Activated gamma-delta T cell treated with Interleukin-2 at 50 U/mL for 16 hours (primary cell): Measurements from ENCODE around the gene OR10H3.
"Not testable (repeated sequence)": the region's sequence is repeated elsewhere in the genome, so short reads cannot be mapped to it uniquely, and the experiment has no call there.

Source experiments
- DNase-seq: peaks from one replicate; pipeline ENCODE4 v3.0.0-alpha.2; 2020

The OR10H3 gene

GRCh38 chr19:15737722-15738121 lies at the start of gene OR10H3:
TSS of gene OR10H3 (plus strand) at chr19:15737985. CDS start at chr19:15741393, 3,408 bp downstream.
- no peak for DNase-seq

- no peak for DNase-seq
Observed at GRCh38 chr19:15696654-15697194, 41.1 kb upstream of the OR10H3 start.

GRCh38 chr19:15701757-15702533 lies 35.8 kb upstream of the OR10H3 start:
- DNase-seq = no peak

GRCh38 chr19:15702534-15702930 lies 35.3 kb upstream of the OR10H3 start:
- DNase-seq = peak; percentile 27

- no peak for DNase-seq
Observed at GRCh38 chr19:15714638-15715037, 23.1 kb upstream of the OR10H3 start.

- DNase-seq = no peak
Observed at GRCh38 chr19:15715642-15716041, 22.1 kb upstream of the OR10H3 start.

GRCh38 chr19:15717809-15718208 lies 20.0 kb upstream of the OR10H3 start:
- DNase-seq = no peak

GRCh38 chr19:15721268-15721667 lies 16.5 kb upstream of the OR10H3 start:
- DNase-seq = no peak

GRCh38 chr19:15722956-15723355 lies 14.8 kb upstream of the OR10H3 start:
- DNase-seq = no peak

GRCh38 chr19:15727724-15728123 lies 10.1 kb upstream of the OR10H3 start, which contains the start of gene OR10H2:
TSS of gene OR10H2 (plus strand) at chr19:15728024. CDS start at chr19:15728044, 20 bp downstream.
- no peak for DNase-seq

- no peak for DNase-seq
Observed at GRCh38 chr19:15730538-15730937, 7.2 kb upstream of the OR10H3 start.

- no peak for DNase-seq
Observed at GRCh38 chr19:15732388-15732787, 5.4 kb upstream of the OR10H3 start.

GRCh38 chr19:15733895-15734294 lies 3.9 kb upstream of the OR10H3 start:
- no peak for DNase-seq

- no peak for DNase-seq
Observed at GRCh38 chr19:15740785-15741184, 3.0 kb downstream of the OR10H3 start.

GRCh38 chr19:15748239-15748638 lies 10.5 kb downstream of the OR10H3 start:
- no peak for DNase-seq

GRCh38 chr19:15758379-15758778 lies 20.6 kb downstream of the OR10H3 start:
- no peak for DNase-seq

GRCh38 chr19:15759962-15760565 lies 22.3 kb downstream of the OR10H3 start:
- DNase-seq = no peak

- DNase-seq = no peak
Observed at GRCh38 chr19:15769586-15769985, 31.8 kb downstream of the OR10H3 start.

- not testable (repeated sequence) for DNase-seq
Observed at GRCh38 chr19:15774159-15774558, 36.4 kb downstream of the OR10H3 start.

- DNase-seq = no peak
Observed at GRCh38 chr19:15775249-15775648, 37.5 kb downstream of the OR10H3 start.

GRCh38 chr19:15776264-15776663 lies 38.5 kb downstream of the OR10H3 start:
- DNase-seq = no peak

GRCh38 chr19:15776991-15777970 lies 39.5 kb downstream of the OR10H3 start:
- no peak for DNase-seq
